HG02840 (cell line): ENCODE data around the gene OR10P1.
"Not testable (repeated sequence)": the region's sequence is repeated elsewhere in the genome, so short reads cannot be mapped to it uniquely, and the experiment has no call there.

ENCODE experiments used
- ATAC-seq: cut with Tn5 transposase; IDR thresholded peaks from one replicate; pipeline ENCODE4 v1.9.1; 2021; ENCODE audit warnings: mild to moderate bottlenecking, moderate library complexity, moderate number of reproducible peaks; ENCODE audit not compliant: unreplicated experiment, low FRiP score

OR10P1 gene

GRCh38 chr12:55650620-55651298, 14.1 kb downstream of the OR10P1 start:
- ATAC-seq, result not testable (repeated sequence)

- no peak for ATAC-seq
These were observed 14.6 kb downstream of the OR10P1 start for GRCh38 chr12:55651299-55651683.

DNA sequence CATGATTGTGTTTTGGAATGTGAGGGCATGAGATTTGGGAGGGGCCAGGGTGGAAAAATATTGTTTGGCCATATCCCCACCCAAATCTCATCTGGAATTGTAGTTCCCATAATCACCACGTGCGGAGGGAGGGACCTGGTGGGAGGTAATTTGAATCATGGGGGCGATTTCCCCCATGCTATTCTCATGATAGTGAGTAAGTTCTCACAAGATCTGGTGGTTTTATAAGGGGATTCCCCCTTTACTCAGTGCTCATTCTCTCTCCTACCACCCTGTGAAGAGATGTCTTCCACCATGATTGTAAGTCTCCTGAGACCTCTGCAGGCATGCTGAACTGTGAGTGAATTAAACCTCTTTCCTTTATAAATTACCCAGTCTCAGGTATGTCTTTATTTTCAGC, 15.7 kb downstream of the OR10P1 start:
- no peak for ATAC-seq

DNA sequence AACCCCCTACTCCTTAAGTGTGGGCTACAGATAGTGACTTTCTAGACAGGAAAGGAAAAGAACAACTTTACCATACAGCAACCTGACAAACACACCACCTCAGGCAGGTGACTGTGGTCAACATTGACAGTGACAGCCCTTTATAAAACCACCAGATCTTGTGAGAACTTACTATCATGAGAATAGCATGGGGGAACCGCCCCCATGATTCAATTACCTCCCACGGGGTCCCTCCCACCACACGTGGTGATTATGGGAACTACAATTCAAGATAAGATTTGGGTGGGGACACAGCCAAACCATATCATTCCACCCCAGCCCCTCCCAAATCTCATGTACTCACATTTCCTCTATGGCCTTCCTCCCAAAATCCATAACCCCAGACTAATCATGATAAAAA, 16.3 kb downstream of the OR10P1 start:
- no peak for ATAC-seq

GRCh38 chr12:55654511-55655214, 18.0 kb downstream of the OR10P1 start:
- ATAC-seq, result no peak

GRCh38 chr12:55657212-55657611, 20.5 kb downstream of the OR10P1 start:
- ATAC-seq, result no peak

DNA sequence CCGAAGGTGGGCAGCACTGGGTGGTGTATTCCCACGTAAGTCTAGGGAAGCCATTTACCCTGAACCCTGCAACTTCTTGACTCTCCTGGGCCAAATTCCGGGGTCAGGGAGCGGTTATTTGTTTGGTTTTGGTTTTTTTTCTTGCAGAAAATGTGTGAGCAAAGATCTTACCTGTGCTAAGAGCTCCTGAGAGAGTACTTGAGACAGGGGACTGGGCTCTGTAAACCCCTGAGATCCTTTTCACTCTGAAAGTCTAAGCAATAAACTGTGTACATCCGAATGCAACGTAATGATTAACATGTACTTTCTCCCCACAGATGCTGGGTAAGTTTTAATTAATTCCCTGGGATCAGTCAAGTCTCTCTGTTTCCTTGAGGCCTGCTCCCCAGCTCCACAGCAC, 21.5 kb downstream of the OR10P1 start:
- no peak for ATAC-seq

DNA sequence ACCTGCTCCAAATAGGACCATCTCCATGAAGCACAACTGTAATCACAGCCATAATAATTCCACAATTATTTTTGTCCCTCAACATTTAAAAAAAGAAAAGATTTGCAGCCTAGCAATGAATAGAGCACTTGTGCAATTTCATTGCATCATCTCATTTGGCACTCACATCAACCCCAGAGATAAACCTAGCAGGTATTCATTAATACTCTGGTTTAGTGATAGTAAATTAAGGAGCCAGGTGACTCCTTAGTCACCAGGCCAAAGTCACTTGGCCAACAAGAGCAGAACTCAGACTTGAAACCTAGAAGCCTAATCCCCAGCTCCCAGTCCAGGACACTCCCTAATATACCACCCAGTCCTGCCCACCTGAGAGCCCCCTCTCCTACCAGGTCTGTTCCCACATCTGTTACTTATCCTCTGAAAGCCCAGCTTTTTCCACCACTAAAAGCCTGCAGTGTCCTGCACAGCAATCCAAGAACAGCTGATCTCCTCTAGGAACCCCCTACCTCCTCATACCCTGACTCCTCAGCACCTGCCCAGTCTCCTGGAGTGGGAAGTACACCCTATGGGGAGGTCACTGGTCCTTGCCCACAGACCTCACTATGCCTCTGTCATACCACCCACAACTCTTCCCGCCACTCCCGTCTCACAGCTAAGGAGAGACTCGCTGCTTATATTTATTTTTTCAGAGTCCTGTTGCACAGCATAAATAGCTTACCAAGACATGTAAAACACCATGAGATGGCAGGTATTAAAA, 22.1 kb downstream of the OR10P1 start:
- ATAC-seq, result no peak

DNA sequence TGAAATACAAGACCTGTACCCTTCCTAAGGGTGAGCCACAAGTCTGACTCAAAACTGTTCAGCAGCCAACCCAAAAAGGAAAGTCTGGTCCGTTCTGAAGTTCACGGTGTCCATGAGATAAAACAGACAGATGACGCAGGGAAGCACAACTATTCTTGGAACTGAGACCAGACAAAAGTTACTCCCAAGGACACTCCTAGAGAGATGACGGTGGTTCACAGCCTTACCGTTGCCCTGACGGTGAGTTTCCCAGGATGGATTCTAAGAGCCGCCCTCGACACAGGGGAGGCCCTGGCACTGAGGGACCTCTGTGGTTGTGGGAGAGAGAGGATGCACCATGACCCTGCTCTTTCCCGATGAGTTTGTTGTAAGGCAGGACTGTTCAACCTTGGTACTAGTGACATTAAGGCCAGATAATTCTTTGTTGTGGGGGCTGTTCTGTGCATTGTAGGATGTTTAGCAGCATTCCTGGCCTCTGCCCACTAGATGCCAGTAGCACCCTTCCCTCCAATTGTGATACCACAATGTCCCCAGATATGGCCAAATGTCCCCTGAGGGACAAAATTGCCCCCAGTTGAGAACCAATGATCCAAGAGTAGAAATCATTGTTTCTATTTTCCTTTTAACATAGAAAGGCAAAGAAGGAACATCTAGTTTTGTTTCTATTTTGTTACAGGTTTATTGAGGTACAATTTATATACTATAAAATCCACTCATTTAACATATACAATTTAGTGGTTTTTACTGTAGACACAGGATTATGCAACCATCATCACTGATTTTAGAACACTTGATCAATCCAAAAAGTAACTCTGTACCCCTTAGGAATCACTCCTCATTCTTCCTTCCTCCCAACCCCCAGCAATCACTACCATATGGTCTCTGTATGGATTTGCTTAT, 23.0 kb downstream of the OR10P1 start:
- ATAC-seq, result no peak

- ATAC-seq, result no peak
These were observed 26.7 kb downstream of the OR10P1 start for GRCh38 chr12:55663391-55663790.

- ATAC-seq, result no peak
These were observed 28.1 kb downstream of the OR10P1 start for GRCh38 chr12:55664826-55665225.

- no peak for ATAC-seq
These were observed 29.8 kb downstream of the OR10P1 start for GRCh38 chr12:55666508-55666907.

- ATAC-seq, result no peak
These were observed 33.6 kb downstream of the OR10P1 start for GRCh38 chr12:55670276-55670675.

- no peak for ATAC-seq
These were observed 35.1 kb downstream of the OR10P1 start for GRCh38 chr12:55671746-55672145.

DNA sequence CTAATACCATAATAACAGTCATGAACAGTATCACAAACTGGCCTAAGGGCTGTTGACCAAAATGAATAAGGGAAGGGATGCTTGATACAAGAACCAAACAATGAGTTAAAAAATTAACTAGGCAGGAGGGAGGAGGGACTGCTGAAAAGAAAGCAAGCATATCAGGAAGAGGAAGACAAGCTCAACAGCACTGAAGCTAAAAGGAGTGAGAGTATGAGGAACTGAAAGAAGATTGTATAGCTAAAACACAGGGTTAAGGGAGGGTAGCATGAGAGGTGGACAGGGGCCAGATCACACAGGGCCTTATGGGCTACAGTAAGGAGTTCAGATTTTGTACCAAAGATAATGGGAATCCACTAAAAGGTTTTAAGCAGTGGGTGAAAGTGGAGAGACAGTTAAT, 36.9 kb downstream of the OR10P1 start:
- ATAC-seq, result peak; percentile 96

- no peak for ATAC-seq
These were observed 39.0 kb downstream of the OR10P1 start for GRCh38 chr12:55675666-55676065.

GRCh38 chr12:55676707-55677106, 40.0 kb downstream of the OR10P1 start:
- ATAC-seq, result no peak

- ATAC-seq, result no peak
These were observed 43.0 kb downstream of the OR10P1 start for GRCh38 chr12:55679691-55680090.

- ATAC-seq, result no peak
These were observed 44.7 kb downstream of the OR10P1 start for GRCh38 chr12:55681142-55682077.
